ENCODE data around the gene TSPAN32. TPM values are rescaled to one million over a fixed set of nuclear protein-coding genes. Genes with fewer than 3 reads are reported as not detected.

The TSPAN32 gene
- total RNA-seq, 1 donor from 2014 or later = 4.5 TPM

DNA sequence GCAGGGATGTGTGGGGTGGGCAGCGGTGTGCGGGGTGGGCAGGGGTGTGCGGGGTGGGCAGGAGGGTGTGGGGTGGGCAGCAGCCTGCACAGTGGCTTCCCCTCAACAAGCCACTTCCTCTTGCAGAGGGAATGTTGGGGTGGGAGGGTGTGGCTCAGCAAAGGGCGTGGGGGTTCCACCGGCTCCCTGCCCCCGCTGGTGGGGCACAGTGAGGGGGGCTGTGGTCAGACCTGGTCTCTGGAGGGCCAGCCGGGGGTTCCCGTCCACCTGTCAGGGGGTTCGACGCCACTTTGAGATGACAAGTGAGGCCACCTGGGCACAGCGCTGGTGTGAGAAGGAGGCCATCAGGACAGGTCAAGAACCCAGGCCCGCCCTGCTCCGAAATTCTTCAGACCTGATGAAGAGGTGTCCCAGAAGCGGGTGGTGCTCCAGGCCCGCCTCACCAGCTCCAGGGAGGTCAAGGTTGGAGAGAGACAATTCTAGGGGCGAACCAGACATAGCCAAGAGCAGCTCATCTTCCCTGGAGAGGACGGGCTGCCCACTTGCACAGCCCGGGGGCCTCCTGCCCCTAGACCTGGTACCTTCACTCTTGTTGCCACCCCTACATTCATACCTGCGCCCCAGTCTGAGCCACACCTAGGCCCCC is 1.4 kb upstream of the TSPAN32 start:
- Mint-ChIP-seq H3K4me1 (ENCODE audit: low read depth) (peaks cover 6% of the 10 kb centered on the region), H3K4me3 (ENCODE audit: low read depth) (no peak overlapping the region), H3K27ac (no peak overlapping the region), H3K27me3 (peaks cover 17% of the 10 kb centered on the region), H3K9me3 (ENCODE audit: low read depth) (no peaks in the 10 kb centered on the region), H3K36me3 (ENCODE audit: insufficient read depth) (no peaks in the 10 kb centered on the region)
- DNase-seq (ENCODE audit: low spot score, unreplicated experiment) = no peak
- TF ChIP-seq, protein P1, sequence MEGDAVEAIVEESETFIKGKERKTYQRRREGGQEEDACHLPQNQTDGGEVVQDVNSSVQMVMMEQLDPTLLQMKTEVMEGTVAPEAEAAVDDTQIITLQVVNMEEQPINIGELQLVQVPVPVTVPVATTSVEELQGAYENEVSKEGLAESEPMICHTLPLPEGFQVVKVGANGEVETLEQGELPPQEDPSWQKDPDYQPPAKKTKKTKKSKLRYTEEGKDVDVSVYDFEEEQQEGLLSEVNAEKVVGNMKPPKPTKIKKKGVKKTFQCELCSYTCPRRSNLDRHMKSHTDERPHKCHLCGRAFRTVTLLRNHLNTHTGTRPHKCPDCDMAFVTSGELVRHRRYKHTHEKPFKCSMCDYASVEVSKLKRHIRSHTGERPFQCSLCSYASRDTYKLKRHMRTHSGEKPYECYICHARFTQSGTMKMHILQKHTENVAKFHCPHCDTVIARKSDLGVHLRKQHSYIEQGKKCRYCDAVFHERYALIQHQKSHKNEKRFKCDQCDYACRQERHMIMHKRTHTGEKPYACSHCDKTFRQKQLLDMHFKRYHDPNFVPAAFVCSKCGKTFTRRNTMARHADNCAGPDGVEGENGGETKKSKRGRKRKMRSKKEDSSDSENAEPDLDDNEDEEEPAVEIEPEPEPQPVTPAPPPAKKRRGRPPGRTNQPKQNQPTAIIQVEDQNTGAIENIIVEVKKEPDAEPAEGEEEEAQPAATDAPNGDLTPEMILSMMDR (IDR thresholded peaks at IDR 0.05; ENCODE audit: unreplicated experiment) = no peak

DNA sequence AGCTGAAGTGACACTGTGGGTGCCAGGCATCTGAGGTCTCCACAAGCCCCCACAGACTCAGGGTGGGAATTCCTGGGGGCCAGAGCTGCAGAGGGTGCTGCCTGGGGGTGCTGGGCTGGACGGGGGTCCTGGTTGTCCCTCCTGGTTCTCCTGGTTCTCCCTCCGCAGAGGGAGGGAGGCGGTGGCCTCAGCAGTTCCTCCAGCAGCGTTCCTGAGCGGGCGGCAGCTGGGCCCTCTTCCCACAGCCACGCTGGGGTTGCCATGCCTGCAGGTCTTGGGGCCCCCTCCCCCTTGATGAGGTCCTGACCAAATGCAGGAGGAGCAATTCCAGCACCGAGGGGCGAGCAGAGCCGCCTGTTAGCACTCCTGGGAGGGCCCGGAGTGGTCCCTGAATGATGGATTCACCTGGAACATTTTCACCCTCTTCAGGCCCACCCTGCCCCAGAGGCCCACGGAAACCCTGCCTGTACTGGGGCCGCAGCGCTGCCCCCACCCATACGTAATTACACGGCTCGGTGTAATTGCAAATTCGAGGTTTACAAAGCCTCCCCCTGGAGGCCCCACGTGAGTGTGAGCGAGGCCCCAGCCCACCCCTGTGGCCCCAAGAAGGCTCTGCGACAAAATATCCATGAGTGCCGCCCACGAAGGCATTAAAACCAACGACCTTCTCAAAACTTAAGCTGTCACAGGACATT is 730 bp upstream of the TSPAN32 start:
- Mint-ChIP-seq H3K27ac (no peak overlapping the region), H3K9me3 (ENCODE audit: low read depth) (no peaks in the 10 kb centered on the region), H3K27me3 (peaks cover 15% of the 10 kb centered on the region), H3K4me3 (ENCODE audit: low read depth) (no peak overlapping the region), H3K4me1 (ENCODE audit: low read depth) (peaks cover 6% of the 10 kb centered on the region), H3K36me3 (ENCODE audit: insufficient read depth) (no peaks in the 10 kb centered on the region)
- TF ChIP-seq, protein P1 (IDR thresholded peaks at IDR 0.05; ENCODE audit: unreplicated experiment) = no peak
- no peak for DNase-seq (ENCODE audit: low spot score, unreplicated experiment)

DNA sequence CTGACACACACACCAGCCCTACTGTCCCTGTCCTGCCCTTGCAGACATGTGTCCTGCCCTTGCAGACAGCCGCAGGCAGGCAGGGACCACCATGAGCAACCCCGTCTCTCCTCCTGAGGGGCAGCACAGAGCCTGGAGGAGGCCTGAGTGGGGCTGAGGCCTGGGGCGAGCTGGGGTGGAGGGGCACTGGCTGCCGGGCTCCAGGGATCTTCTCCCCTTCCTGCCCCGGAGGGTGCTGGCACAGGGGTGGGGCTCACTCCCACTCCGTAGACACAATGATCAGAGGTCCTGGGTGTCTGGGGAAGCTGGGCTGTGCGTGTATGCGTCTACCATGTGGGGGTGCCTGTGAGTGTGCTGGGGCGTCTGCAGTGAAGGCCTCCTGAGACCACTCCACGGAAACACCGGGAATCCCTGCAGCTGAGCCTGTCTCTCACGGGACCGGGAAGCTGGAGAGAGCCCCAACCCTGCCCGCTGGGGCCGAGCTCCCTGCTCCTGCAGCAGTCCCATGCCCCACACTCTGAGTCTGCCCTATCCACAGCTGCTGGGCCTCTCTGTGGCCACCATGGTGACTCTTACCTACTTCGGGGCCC is 588 bp downstream of the TSPAN32 start:
- Mint-ChIP-seq H3K4me3 (ENCODE audit: low read depth) (no peak overlapping the region), H3K9me3 (ENCODE audit: low read depth) (no peaks in the 10 kb centered on the region), H3K36me3 (ENCODE audit: insufficient read depth) (no peaks in the 10 kb centered on the region), H3K4me1 (ENCODE audit: low read depth) (peaks cover 6% of the 10 kb centered on the region), H3K27ac (no peak overlapping the region), H3K27me3 (peaks cover 12% of the 10 kb centered on the region)
- no peak for DNase-seq (ENCODE audit: low spot score, unreplicated experiment)
- TF ChIP-seq, protein P1 (IDR thresholded peaks at IDR 0.05; ENCODE audit: unreplicated experiment) = no peak

DNA sequence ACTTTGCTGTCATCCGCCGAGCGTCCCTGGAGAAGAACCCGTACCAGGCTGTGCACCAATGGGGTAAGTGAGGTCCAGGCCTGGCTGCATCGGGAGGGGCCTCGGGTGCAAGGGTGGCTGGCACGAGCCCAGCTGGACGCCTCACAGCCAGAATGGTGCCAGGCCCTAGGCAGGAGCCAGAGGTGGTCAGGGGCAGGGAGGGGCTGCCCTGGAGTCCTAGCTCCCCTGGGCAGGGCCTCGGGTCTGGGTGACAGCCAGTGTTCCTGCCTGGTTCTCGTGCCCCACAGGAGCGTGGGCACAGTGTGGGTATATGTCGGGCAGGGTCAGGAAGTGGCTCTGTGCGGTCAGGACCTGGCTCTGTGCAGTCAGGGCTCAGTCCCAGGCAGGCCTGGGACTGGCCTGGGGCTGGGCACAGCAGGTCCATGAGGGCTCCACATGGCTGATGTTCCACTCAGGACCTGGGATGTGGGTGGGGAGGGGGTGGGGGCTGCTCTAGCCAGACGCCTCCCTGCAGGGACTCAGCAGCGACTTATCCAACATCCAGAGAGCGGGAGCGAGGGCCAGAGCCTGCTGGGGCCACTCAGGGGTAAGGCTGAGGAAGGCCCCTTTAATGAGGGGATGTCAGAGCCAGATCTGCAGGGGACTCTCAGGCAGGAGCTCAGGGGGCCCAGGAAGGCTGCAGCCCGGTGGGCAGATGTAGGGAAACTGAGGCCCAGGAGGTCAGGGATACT is 1.2 kb downstream of the TSPAN32 start:
- TF ChIP-seq, protein P1 (IDR thresholded peaks at IDR 0.05; ENCODE audit: unreplicated experiment) = no peak
- Mint-ChIP-seq H3K4me1 (ENCODE audit: low read depth) (peaks cover 6% of the 10 kb centered on the region), H3K27ac (no peak overlapping the region), H3K9me3 (ENCODE audit: low read depth) (no peaks in the 10 kb centered on the region), H3K36me3 (ENCODE audit: insufficient read depth) (no peaks in the 10 kb centered on the region), H3K27me3 (peaks cover 8% of the 10 kb centered on the region), H3K4me3 (ENCODE audit: low read depth) (no peak overlapping the region)
- DNase-seq (ENCODE audit: low spot score, unreplicated experiment) = no peak

All from progenitor cell of endocrine pancreas (in vitro differentiated cells).